T-helper 1 cell treated with Interleukin-12 subunit alpha and Interleukin-12 subunit beta and Interleukin-4 antibody, amounts not matched to agents 30 ng/mL and 1 ng/mL, for 36 hours (primary cell): ENCODE results near the gene APBA2. TPM values are rescaled to one million over a fixed set of nuclear protein-coding genes. Genes with fewer than 3 reads are reported as not detected.

Experiments
- intact Hi-C: fragments of 100-400 bp; cut with micrococcal nuclease; formaldehyde crosslinking; loops from one replicate; pipeline ENCODE4 v1.15.1; 2024
- total RNA-seq: library from RNA; stranded (reverse); gene quantifications from 2 replicates; pipeline ENCODE4 v1.2.3, GENCODE V29; 2022

Gene APBA2
- total RNA-seq, 1 donor from 2014 or later, result 4.4 TPM

GRCh38 chr15:29072444-29072843 lies 186.7 kb downstream of the APBA2 start:
- intact Hi-C loops, result no loop called here

DNA sequence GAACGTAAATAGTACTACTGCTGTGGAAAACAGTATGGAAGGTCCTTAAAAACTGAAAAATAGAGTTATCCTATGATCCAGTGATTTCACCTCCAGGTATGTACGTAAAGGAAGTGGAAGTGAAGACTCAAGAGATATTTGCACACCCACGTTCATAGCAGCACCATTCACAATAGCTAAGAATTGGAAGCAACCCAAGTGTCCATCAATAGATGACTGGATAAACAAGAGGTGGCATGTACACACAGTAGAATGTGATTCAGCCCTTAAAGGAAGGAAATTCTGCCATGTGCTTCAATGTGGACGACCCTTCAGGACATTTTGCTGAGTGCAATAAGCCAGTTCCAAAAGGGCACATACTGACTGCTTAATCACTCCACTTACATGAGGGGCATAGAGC lies 188.3 kb downstream of the APBA2 start:
- intact Hi-C loops, result no loop called here

DNA sequence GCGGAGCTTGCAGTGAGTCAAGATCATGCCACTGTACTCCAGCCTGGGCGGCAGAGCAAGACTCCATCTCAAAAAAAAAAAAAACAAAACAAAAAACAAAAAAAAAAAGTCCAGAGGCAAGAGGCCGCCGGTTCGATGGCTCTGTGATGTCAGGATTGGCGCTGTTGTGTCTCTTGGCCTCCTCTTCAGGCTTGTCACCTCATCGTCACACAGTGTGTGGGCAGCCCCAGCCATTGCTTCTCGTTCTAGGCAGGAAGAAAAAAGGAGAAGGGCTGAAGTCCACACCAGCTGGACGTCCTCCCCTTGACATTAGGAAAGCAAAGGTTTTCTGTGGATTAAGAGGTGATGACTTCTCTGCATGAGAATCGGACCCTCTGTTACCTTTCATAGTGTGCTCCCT lies 192.8 kb downstream of the APBA2 start:
- intact Hi-C loops, result no loop called here

- intact Hi-C loops, result no loop called here
These were observed 193.7 kb downstream of the APBA2 start for GRCh38 chr15:29079479-29079878.

DNA sequence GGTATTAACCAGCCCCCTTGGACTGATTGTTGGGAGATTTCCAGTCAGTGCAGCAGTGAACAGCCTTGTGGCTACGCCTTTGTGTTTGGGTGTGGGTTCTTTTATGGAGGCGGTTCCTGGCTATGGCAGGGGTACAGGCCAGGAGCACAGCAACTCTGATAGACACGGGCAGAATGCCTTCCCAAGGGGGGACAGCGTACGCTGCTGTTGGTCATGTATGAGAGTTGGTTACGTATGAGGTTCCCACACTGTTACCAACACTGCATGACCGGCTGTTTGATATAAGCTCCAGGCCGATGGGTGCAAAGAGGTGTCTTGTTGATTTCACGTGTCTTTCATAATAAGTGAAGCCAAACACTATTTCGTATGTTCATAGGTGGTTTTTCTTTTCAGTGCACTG lies 196.0 kb downstream of the APBA2 start:
- intact Hi-C loops, result no loop called here

DNA sequence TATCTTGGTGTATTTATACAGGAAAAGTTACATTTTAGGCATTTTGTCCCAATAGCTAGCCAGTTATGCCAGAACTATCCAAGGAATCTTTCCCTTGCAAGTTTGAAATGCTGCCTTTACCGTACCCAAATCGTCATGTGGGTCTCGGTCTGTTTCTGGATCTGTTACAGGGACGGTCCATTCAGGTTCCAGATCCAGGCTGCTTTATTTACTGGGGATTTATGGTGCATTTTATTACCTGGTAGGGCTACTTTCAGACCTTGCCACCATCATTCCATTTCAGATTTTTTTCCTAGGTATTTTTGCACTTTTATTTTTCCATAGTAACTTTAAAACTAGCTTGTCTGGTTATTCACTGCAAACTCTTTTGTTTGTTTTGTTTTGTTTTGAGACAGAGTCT lies 197.4 kb downstream of the APBA2 start:
- intact Hi-C loops, result no loop called here

GRCh38 chr15:29083858-29084257 lies 198.1 kb downstream of the APBA2 start:
- intact Hi-C loops, result no loop called here

- intact Hi-C loops, result no loop called here
These were observed 200.2 kb downstream of the APBA2 start for GRCh38 chr15:29086001-29086400.

DNA sequence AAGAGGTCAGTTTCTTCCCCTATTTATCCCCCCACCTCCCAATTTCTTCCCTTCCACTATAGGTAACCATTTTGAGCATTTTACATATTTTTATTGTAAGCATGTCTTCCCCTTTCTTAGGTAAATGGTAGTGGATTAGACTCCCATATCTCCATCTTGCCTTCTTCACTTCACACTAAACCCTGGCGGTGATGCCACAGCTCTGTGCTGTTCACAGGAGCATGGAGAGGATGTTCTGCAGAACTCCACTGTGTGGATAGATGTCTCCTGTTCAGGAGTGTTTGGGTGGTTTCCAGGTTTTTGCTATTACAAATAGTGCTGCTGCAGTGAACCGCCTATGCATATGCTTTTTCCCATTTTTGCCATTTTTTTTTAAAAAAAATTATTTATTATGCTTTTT lies 201.1 kb downstream of the APBA2 start:
- intact Hi-C loops, result no loop called here

DNA sequence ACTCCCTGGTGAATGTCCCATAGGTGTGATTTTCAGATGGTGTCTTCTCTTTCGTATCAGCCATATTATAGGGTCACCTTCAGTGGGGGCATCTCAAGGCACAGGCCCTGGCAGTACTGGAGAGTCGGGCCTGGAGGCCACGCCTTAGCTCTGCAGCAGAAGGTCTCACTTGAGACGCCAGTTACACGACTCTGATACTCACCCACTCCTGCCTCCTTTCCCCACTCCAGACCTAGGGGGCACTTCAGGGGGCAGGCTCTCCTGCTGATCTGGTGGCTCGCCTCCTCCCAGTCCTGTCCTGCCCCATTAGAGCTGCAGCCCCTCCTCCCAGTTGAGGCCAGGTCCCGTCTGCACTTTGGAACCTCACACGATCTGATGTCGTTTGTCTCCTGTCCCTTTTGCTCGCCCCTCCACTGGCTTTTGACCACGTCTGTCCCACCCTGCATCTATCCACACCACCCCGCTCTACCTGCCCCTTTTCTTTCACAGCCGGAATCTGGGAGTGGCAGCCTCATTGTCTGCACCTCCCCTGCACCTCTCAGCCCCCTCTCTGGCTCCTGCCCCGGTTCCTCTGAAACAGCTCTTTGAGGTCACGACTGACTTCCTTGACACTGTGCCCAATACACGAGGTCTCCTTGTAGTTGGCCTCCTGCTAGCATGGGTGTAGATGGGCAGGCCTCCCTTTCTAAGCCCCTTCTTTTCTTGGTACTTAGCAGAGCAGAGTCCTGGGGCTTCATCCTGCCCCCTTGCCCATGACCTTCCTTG lies 201.9 kb downstream of the APBA2 start:
- intact Hi-C loops, result no loop called here

DNA sequence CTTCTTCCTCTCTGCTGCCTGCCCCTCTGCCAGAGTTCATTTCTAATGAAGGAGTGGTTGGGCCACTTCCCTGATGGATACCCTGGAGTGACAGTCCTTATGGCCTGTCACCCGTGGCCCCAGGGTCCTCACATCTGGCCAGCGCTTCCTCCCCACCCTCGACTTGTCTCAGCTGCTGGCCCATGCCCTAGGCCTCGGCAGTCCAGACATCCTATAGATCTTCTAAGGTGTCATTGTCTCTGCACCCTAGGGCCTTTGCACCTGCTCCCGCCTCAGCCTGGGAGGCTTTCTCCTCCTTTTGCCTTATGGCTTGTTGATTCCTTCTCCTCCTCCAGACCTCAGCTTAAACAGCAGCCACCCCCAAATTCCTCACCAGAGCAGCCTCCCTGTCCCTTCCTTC lies 202.9 kb downstream of the APBA2 start:
- intact Hi-C loops, result no loop called here

DNA sequence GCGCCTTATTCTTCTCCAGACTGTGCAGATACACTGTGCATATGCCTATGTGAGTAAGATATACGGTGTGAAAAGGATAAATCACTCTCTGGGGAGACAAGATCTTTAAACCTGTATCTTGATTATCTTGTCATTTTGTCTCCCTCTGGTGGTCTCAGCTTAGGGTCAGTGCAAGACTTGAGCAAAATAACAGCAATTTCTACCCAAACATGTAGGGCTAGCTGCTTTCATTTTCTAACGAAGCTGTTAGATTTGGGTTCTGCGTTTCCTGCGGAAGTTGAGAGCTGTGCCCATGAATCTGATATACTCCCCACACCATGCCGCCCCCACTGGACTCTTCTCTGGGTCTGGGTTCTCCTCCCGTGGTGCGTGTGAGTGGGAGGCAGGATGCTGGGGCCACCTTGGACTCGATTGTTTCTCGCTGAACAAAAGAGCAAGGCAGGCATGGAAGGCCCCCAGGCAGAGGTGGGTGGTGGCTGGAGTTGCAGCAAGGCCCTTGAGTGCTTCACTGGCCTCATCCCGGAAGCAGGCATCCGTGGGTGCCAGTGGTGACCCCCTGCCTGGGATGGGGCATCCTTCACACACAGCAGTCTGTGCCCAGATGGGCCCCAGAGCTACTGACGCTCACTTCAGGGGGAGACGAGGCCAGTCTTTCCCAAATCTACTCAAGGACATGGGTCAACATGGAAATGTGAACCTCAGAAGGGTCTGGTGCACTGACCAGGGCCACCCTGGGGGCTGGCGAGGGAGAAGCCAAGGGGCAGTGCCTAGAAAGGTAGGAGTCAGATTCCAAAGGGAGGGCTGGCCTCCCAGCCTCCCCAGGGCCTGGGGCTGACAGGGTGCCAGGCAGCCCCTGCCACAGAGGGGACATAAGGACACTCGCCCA lies 204.2 kb downstream of the APBA2 start:
- intact Hi-C loops, result loop anchor here (1.0 kb wide), 1 partner anchor 115 kb away; no protein-coding TSS in a partner anchor

DNA sequence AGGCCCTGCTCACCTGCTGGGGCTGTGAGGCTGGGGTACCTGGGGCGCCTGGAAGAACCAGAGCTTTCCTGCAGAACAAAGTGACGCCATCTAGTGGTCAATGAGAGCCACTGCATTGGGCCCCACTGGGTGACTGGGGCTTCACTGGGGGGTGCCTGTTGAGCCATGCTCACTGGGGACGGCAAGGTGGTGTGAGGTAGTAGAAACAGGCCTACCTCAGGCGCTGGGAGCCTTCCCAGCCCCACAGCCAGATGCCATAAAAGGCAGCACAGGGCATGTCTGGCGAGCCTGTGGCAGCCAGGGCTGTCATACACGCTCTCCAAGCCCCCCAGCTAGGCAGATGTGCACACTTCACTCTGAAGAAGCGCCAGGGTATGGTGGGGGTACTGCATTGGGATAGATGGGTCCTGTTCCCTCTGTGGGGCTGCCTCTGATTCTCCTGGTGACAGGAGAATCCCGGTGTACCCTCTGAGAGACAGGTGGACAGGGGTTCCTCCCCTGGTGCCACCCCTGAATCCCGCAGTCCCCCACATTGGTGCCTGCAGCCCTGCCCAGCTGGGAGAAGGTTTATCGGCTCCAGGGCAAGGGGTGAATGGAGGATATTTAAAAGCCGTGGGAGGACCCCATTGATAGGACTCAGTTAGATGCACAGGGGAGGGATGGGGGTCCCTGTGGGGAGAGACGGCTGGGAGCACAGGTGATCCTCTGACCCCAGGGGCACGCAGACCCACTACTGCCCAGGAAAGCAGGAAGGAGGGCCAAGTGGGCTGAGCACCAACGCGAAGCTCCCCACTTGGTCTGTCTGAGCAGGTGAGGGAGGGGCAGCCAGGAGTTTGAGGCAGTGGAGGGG lies 205.1 kb downstream of the APBA2 start:
- intact Hi-C loops, result loop anchor here (1.0 kb wide), 1 partner anchor 116 kb away; no protein-coding TSS in a partner anchor

GRCh38 chr15:29091666-29092065 lies 205.9 kb downstream of the APBA2 start:
- intact Hi-C loops, result no loop called here

- intact Hi-C loops, result no loop called here
These were observed 206.7 kb downstream of the APBA2 start for GRCh38 chr15:29092376-29093064.

- intact Hi-C loops, result no loop called here
These were observed 207.3 kb downstream of the APBA2 start for GRCh38 chr15:29093065-29093435.

DNA sequence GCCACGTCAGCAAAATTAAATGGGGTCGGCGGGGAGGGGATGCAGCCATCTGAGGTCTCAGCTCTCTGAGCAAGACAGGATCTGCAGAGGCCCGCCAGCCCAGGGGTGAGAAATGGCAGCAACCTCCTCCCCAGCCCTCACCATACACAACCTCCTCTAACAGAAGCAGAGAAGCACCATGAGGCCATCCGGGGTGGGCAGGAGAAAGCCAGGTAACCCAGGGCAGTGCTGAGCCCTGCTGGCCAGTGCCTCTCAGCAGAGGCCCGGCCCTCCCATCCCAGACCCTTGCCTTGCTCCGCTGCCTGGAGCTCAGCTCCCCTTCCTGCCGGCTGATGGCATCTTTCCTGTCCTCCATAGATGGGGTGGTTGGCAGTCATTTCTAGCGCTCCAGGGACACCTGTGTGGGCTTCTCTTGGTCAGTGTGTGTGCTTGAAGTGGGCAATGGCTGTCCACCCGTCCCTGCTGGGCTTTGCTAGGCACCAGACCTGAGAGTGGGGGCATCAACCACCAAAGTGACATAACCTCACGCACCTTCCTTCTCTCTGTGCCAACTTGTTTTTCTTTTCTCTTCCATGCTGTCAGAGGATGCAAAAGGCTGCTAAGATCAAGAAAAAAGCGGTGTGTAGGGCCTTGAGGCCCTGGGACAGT lies 208.0 kb downstream of the APBA2 start:
- intact Hi-C loops, result no loop called here

GRCh38 chr15:29094711-29095110 lies 208.9 kb downstream of the APBA2 start:
- intact Hi-C loops, result no loop called here

- intact Hi-C loops, result no loop called here
These were observed 210.0 kb downstream of the APBA2 start for GRCh38 chr15:29095746-29096145.

DNA sequence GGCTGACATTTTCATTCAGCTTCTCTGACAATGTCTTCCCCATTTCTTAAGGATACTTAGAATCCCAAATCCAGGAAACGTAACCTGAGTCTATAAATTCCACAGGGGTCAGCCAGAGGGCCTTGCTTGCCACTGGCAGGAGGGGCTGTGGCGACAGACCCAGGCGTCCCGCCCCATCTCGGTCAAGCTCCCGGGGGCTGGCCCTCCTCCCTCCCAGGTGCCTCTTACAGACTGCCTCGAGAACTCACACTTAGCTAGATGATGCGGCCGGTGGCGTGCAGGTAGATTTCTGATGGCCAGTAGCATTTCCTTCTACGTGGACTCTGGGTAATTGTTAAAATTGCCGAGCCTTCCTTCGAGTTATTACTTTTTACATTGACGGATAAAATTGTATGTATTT lies 211.4 kb downstream of the APBA2 start:
- intact Hi-C loops, result no loop called here
